Measurements from ENCODE around the gene PTPN22. TPM values are rescaled to one million over a fixed set of nuclear protein-coding genes. Genes with fewer than 3 reads are reported as not detected.

PTPN22 gene
- polyA plus RNA-seq, 1 donor (not counting 4 experiments of a cell fraction or from before 2014, with no cell fraction given), result 0.39 TPM

- dilution Hi-C loops (cut with MboI; ENCODE audit: extremely low pct_ligation_motif_present, low sequenced_read_pairs), result no loop called here
- no peaks in the 10 kb centered on the region for H3K79me2 ChIP-seq (ENCODE audit: control insufficient read depth, insufficient read depth, low read length)
- peak overlapping the region; percentile 79 for H2AFZ ChIP-seq (ENCODE audit: control insufficient read depth, low read length)
- DNase-seq (ENCODE audit: low read depth, low spot score) (no peak), FAIRE-seq (no peak)
- TF ChIP-seq, protein P1, sequence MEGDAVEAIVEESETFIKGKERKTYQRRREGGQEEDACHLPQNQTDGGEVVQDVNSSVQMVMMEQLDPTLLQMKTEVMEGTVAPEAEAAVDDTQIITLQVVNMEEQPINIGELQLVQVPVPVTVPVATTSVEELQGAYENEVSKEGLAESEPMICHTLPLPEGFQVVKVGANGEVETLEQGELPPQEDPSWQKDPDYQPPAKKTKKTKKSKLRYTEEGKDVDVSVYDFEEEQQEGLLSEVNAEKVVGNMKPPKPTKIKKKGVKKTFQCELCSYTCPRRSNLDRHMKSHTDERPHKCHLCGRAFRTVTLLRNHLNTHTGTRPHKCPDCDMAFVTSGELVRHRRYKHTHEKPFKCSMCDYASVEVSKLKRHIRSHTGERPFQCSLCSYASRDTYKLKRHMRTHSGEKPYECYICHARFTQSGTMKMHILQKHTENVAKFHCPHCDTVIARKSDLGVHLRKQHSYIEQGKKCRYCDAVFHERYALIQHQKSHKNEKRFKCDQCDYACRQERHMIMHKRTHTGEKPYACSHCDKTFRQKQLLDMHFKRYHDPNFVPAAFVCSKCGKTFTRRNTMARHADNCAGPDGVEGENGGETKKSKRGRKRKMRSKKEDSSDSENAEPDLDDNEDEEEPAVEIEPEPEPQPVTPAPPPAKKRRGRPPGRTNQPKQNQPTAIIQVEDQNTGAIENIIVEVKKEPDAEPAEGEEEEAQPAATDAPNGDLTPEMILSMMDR (optimal IDR thresholded peaks at IDR 0.05 in 1 of 3, IDR thresholded peaks at IDR 0.05 in 1 of 3, conservative IDR thresholded peaks at IDR 0.05 in 1 of 3; ENCODE audit: extremely low read depth in 1 of 3, insufficient read depth in 2 of 3, low read length in 3 of 3), result no peak
- no peak for TF ChIP-seq EZH2 (IDR thresholded peaks at IDR 0.05; ENCODE audit: low read length)
- no peaks in the 10 kb centered on the region for H3K9me3 ChIP-seq (ENCODE audit: control insufficient read depth, low read depth, low read length)
- peak overlapping the region; percentile 5 for H3K27ac ChIP-seq (ENCODE audit: control insufficient read depth, insufficient read depth, low read length)
- no peaks in the 10 kb centered on the region for H3K9me1 ChIP-seq (ENCODE audit: control insufficient read depth, extremely low read depth, insufficient read depth, low read length)
- no peaks in the 10 kb centered on the region for H3K27me3 ChIP-seq (ENCODE audit: control insufficient read depth, extremely low read depth, insufficient read depth, low read length)
- no peaks in the 10 kb centered on the region for H4K20me1 ChIP-seq (ENCODE audit: control insufficient read depth, extremely low read depth, insufficient read depth, low read length)
- H3K9ac ChIP-seq (ENCODE audit: control insufficient read depth, extremely low read depth, insufficient read depth, low read length), result no peak overlapping the region
- peak overlapping the region; percentile 69 for H3K4me2 ChIP-seq (ENCODE audit: control insufficient read depth, extremely low read depth, insufficient read depth, low read depth, low read length)
- H3K4me3 ChIP-seq (ENCODE audit: control insufficient read depth in 2 of 3, extremely low read depth in 1 of 3, insufficient read depth in 2 of 3, low read depth in 1 of 3, low read length in 3 of 3), result no peak overlapping the region
- no peaks in the 10 kb centered on the region for H3K36me3 ChIP-seq (ENCODE audit: control insufficient read depth in 2 of 2, extremely low read depth in 1 of 2, insufficient read depth in 2 of 2, low read length in 2 of 2)
- H3K4me1 ChIP-seq (ENCODE audit: control insufficient read depth, extremely low read depth, insufficient read depth, low read length), result peaks cover 28% of the 10 kb centered on the region
Observed at GRCh38 chr1:113860891-113861290, 10.6 kb downstream of the PTPN22 start.

- FAIRE-seq, result no peak
- Histone ChIP-seq H3K27me3 (ENCODE audit: control insufficient read depth, extremely low read depth, insufficient read depth, low read length) (no peaks in the 10 kb centered on the region), H3K27ac (ENCODE audit: control insufficient read depth, insufficient read depth, low read length) (no peak overlapping the region)
Observed at GRCh38 chr1:113859478-113860175, 11.9 kb downstream of the PTPN22 start.

More at GRCh38 chr1:113859478-113860175, 11.9 kb downstream of the PTPN22 start:
- H2AFZ ChIP-seq (ENCODE audit: control insufficient read depth, low read length), result peak overlapping the region; percentile 84
- no peaks in the 10 kb centered on the region for H3K36me3 ChIP-seq (ENCODE audit: control insufficient read depth in 2 of 2, extremely low read depth in 1 of 2, insufficient read depth in 2 of 2, low read length in 2 of 2)
- no peak for DNase-seq (ENCODE audit: low read depth, low spot score)
- H3K4me3 ChIP-seq (ENCODE audit: control insufficient read depth in 2 of 3, extremely low read depth in 1 of 3, insufficient read depth in 2 of 3, low read depth in 1 of 3, low read length in 3 of 3), result no peak overlapping the region
- no peak overlapping the region for H3K9ac ChIP-seq (ENCODE audit: control insufficient read depth, extremely low read depth, insufficient read depth, low read length)
- dilution Hi-C loops (cut with MboI; ENCODE audit: extremely low pct_ligation_motif_present, low sequenced_read_pairs), result no loop called here
- no peaks in the 10 kb centered on the region for H3K9me3 ChIP-seq (ENCODE audit: control insufficient read depth, low read depth, low read length)
- no peaks in the 10 kb centered on the region for H3K9me1 ChIP-seq (ENCODE audit: control insufficient read depth, extremely low read depth, insufficient read depth, low read length)
- H3K79me2 ChIP-seq (ENCODE audit: control insufficient read depth, insufficient read depth, low read length), result no peaks in the 10 kb centered on the region
- H3K4me1 ChIP-seq (ENCODE audit: control insufficient read depth, extremely low read depth, insufficient read depth, low read length), result peaks cover 33% of the 10 kb centered on the region
- H4K20me1 ChIP-seq (ENCODE audit: control insufficient read depth, extremely low read depth, insufficient read depth, low read length), result no peaks in the 10 kb centered on the region
- no peak for TF ChIP-seq EZH2 (IDR thresholded peaks at IDR 0.05; ENCODE audit: low read length)
- TF ChIP-seq, protein P1 (optimal IDR thresholded peaks at IDR 0.05 in 1 of 3, IDR thresholded peaks at IDR 0.05 in 1 of 3, conservative IDR thresholded peaks at IDR 0.05 in 1 of 3; ENCODE audit: extremely low read depth in 1 of 3, insufficient read depth in 2 of 3, low read length in 3 of 3), result no peak
- peak overlapping the region; percentile 41 for H3K4me2 ChIP-seq (ENCODE audit: control insufficient read depth, extremely low read depth, insufficient read depth, low read depth, low read length)
